ENCODE results near the gene NF1. TPM values are rescaled to one million over a fixed set of nuclear protein-coding genes. Genes with fewer than 3 reads are reported as not detected.

The NF1 gene
- total RNA-seq, 5 donors from 2014 or later (not counting 1 experiment from before 2014, with no cell fraction given) = 30.8 to 32.6 (median 31.8) TPM

DNA sequence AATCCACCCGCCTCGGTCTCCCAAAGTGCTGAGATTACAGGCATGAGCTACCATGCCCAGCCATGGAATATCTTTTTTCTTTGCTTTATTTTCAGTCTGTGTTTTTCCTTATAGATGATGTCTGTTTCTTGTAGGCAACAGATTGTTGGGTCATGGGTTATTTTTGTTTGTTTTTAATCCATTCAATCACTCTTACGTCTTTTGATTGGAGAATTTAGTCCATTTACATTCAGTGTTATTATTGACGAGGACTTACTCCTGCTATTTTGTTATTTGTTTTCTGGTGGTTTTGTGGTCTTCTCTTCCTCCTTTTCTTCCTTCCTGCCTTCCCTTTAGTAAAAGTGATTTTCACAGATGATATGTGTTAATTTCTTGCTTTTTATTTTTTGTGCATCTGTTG, 146.3 kb downstream of the NF1 start:
- H3K4me3 Mint-ChIP-seq = no peak overlapping the region

DNA sequence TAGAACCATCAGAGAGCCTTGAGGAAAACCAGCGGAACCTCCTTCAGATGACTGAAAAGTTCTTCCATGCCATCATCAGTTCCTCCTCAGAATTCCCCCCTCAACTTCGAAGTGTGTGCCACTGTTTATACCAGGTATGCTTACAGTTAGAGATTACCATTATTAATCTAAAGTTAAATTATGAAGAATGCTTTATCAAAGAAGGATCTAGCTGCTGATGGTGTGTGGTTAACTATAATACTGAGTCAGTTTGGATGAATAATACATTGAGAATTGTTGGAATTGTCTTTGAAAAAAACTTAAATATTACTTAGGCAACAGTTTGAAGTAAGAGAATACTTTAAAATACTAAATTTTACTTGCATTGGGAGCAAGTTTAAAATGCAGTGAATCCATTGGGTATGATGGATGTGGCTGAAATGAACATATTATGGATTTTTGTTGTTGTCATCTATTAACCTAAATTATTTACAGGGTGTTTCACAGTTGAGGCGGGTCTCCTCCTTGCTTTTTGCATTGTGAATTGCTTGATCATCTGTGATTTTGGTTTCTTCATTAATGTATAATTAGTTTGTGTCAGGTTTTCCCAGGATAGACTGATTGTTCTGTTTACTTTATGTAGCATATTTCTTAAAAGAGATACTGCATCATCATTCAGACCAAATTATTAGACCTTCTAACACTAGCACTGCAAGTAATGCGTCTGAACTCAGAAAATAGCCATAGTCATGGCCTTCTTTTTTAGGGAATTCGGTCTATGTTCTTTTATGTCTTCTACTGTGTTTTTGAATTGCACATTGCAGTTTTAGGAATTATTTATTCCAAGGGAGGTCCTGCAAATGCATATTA, 154.4 kb downstream of the NF1 start:
- Histone ChIP-seq H3K4me3 (ENCODE audit: control insufficient read depth in 1 of 2, extremely low read depth in 1 of 2, low read length in 1 of 2) (no peak overlapping the region), H3K27me3 (replicated peaks in 1 of 2; ENCODE audit: control insufficient read depth in 2 of 2, extremely low read depth in 1 of 2, insufficient read depth in 2 of 2, low read length in 1 of 2) (no peaks in the 10 kb centered on the region), H3K4me1 (ENCODE audit: control insufficient read depth in 1 of 2, extremely low read depth in 1 of 2, insufficient read depth in 2 of 2, low read length in 2 of 2) (no peaks in the 10 kb centered on the region), H3K36me3 (ENCODE audit: control insufficient read depth in 2 of 2, extremely low read depth in 1 of 2, insufficient read depth in 1 of 2, low read length in 1 of 2) (no peaks in the 10 kb centered on the region), H3K27ac (ENCODE audit: low read length) (no peak overlapping the region), H3K9me3 (no peaks in the 10 kb centered on the region)
- ChIA-PET POLR2A (interaction anchor here in 1 of 2 donors (0.6 kb wide), 1 partner anchor 1515 kb away, joined by 3 read pairs; no protein-coding TSS in a partner anchor), CTCF (no interaction called here)
- Mint-ChIP-seq H3K27ac (no peak overlapping the region), H3K4me1 (peaks cover 0 to 4% (median 3%) of the 10 kb centered on the region in 3 donors), H3K36me3 (peaks cover 29% of the 10 kb centered on the region), H3K4me3 (no peak overlapping the region), H3K9me3 (no peaks in the 10 kb centered on the region), H3K27me3 (no peaks in the 10 kb centered on the region)
- WGBS (ENCODE audit: insufficient coverage) = no CpG with 5 or more reads among the region's 5 CpGs
- ATAC-seq (replicated peaks in 1 of 4) = no peak
- DNase-seq = no peak

More for the DNA sequence above, 146.3 kb downstream of the NF1 start:
- H3K4me1 ChIP-seq (ENCODE audit: control insufficient read depth in 1 of 2, extremely low read depth in 1 of 2, insufficient read depth in 2 of 2, low read length in 2 of 2) = no peaks in the 10 kb centered on the region
- Mint-ChIP-seq H3K9me3 (peaks cover 0 to 3% (median 0%) of the 10 kb centered on the region in 3 donors), H3K27ac (no peak overlapping the region), H3K36me3 (peaks cover 46% of the 10 kb centered on the region), H3K4me1 (peaks cover 7 to 18% (median 10%) of the 10 kb centered on the region in 3 donors), H3K27me3 (no peaks in the 10 kb centered on the region)
- CTCF ChIA-PET = interaction anchor here in 1 of 2 donors (0.6 kb wide), 1 partner anchor 20 kb away, joined by 3 read pairs; no protein-coding TSS in a partner anchor
- no peak overlapping the region for H3K4me3 ChIP-seq (ENCODE audit: control insufficient read depth in 1 of 2, extremely low read depth in 1 of 2, low read length in 1 of 2)
- DNase-seq = no peak
- no CpG with 5 or more reads among the region's 4 CpGs for WGBS (ENCODE audit: insufficient coverage)
- POLR2A ChIA-PET = no interaction called here
- ATAC-seq (replicated peaks in 1 of 4) = no peak
- no peaks in the 10 kb centered on the region for H3K9me3 ChIP-seq
- H3K27me3 ChIP-seq (replicated peaks in 1 of 2; ENCODE audit: control insufficient read depth in 2 of 2, extremely low read depth in 1 of 2, insufficient read depth in 2 of 2, low read length in 1 of 2) = no peaks in the 10 kb centered on the region
- peaks cover 0 to 11% of the 10 kb centered on the region in 2 donors for H3K36me3 ChIP-seq (ENCODE audit: control insufficient read depth in 2 of 2, extremely low read depth in 1 of 2, insufficient read depth in 1 of 2, low read length in 1 of 2)
- no peak overlapping the region for H3K27ac ChIP-seq (ENCODE audit: low read length)

DNA sequence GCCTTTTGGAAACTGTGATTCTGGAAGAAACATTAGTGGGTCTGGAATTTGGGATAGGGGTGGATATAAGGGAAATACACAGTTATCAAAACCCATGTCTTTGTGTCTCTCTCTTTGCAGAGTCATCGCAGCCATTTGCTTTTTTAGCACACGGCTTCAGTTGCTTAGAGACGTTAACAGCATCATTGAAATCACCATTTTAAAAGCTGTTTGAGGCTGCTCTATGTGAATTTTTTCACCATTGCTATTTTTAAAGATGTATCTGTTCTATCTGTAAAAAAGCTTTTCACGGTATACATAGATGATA, 155.0 kb downstream of the NF1 start:
- POLR2A ChIA-PET = interaction anchor here in 1 of 2 donors (0.7 kb wide), 1 partner anchor 62 kb away, joined by 3 read pairs; no protein-coding TSS in a partner anchor

DNA sequence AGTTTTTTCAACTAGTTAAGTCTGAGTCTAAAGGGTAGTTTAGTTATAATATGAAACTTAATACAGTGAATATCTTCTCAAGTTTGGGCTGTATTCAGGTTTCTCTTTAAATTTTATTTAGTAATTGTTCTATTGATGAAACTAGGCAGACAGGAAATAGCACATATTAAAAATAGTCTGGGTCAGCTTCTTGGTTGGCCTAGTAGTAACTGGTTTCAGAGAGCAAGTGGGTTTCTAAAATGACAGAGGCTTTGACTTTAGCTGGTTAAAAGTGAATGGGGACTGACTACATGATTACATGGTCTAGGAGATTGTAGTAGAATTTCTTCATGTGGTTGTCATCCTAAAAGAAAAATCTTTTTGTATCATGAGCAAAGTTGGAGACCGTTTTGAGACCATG, 155.5 kb downstream of the NF1 start:
- H3K4me3 ChIP-seq (ENCODE audit: control insufficient read depth in 1 of 2, extremely low read depth in 1 of 2, low read length in 1 of 2) = no peak overlapping the region
- H3K4me1 ChIP-seq (ENCODE audit: control insufficient read depth in 1 of 2, extremely low read depth in 1 of 2, insufficient read depth in 2 of 2, low read length in 2 of 2) = no peaks in the 10 kb centered on the region
- CTCF ChIA-PET = interaction anchor here in 1 of 2 donors (0.7 kb wide), 1 partner anchor 259 kb away, joined by 3 read pairs; no protein-coding TSS in a partner anchor
- no peaks in the 10 kb centered on the region for H3K36me3 ChIP-seq (ENCODE audit: control insufficient read depth in 2 of 2, extremely low read depth in 1 of 2, insufficient read depth in 1 of 2, low read length in 1 of 2)
- H3K27me3 ChIP-seq (replicated peaks in 1 of 2; ENCODE audit: control insufficient read depth in 2 of 2, extremely low read depth in 1 of 2, insufficient read depth in 2 of 2, low read length in 1 of 2) = no peaks in the 10 kb centered on the region
- Mint-ChIP-seq H3K27me3 (no peaks in the 10 kb centered on the region), H3K36me3 (peaks cover 21% of the 10 kb centered on the region), H3K27ac (no peak overlapping the region), H3K4me3 (no peak overlapping the region), H3K4me1 (peaks cover 0 to 4% (median 3%) of the 10 kb centered on the region in 3 donors), H3K9me3 (no peaks in the 10 kb centered on the region)
- no peaks in the 10 kb centered on the region for H3K9me3 ChIP-seq
- POLR2A ChIA-PET = interaction anchor here in 1 of 2 donors (0.7 kb wide), 1 partner anchor 61 kb away, joined by 3 read pairs; no protein-coding TSS in a partner anchor
- ATAC-seq (replicated peaks in 1 of 4) (no peak), DNase-seq (no peak)
- WGBS (ENCODE audit: insufficient coverage) = no CpG with 5 or more reads among the region's 1 CpG
- H3K27ac ChIP-seq (ENCODE audit: low read length) = no peak overlapping the region

More for the DNA sequence above, 155.0 kb downstream of the NF1 start:
- WGBS (ENCODE audit: insufficient coverage) = no CpG with 5 or more reads among the region's 4 CpGs
- DNase-seq (no peak), ATAC-seq (replicated peaks in 1 of 4) (no peak)
- no peak overlapping the region for H3K27ac Mint-ChIP-seq
- H3K9me3 Mint-ChIP-seq = no peaks in the 10 kb centered on the region
- CTCF ChIA-PET = no interaction called here
- peaks cover 0 to 4% (median 3%) of the 10 kb centered on the region in 3 donors for H3K4me1 Mint-ChIP-seq
- Histone ChIP-seq H3K27ac (ENCODE audit: low read length) (no peak overlapping the region), H3K4me1 (ENCODE audit: control insufficient read depth in 1 of 2, extremely low read depth in 1 of 2, insufficient read depth in 2 of 2, low read length in 2 of 2) (no peaks in the 10 kb centered on the region), H3K27me3 (replicated peaks in 1 of 2; ENCODE audit: control insufficient read depth in 2 of 2, extremely low read depth in 1 of 2, insufficient read depth in 2 of 2, low read length in 1 of 2) (no peaks in the 10 kb centered on the region), H3K36me3 (ENCODE audit: control insufficient read depth in 2 of 2, extremely low read depth in 1 of 2, insufficient read depth in 1 of 2, low read length in 1 of 2) (no peaks in the 10 kb centered on the region), H3K4me3 (ENCODE audit: control insufficient read depth in 1 of 2, extremely low read depth in 1 of 2, low read length in 1 of 2) (no peak overlapping the region), H3K9me3 (no peaks in the 10 kb centered on the region)
- H3K36me3 Mint-ChIP-seq = peaks cover 24% of the 10 kb centered on the region
- no peak overlapping the region for H3K4me3 Mint-ChIP-seq
- H3K27me3 Mint-ChIP-seq = no peaks in the 10 kb centered on the region

DNA sequence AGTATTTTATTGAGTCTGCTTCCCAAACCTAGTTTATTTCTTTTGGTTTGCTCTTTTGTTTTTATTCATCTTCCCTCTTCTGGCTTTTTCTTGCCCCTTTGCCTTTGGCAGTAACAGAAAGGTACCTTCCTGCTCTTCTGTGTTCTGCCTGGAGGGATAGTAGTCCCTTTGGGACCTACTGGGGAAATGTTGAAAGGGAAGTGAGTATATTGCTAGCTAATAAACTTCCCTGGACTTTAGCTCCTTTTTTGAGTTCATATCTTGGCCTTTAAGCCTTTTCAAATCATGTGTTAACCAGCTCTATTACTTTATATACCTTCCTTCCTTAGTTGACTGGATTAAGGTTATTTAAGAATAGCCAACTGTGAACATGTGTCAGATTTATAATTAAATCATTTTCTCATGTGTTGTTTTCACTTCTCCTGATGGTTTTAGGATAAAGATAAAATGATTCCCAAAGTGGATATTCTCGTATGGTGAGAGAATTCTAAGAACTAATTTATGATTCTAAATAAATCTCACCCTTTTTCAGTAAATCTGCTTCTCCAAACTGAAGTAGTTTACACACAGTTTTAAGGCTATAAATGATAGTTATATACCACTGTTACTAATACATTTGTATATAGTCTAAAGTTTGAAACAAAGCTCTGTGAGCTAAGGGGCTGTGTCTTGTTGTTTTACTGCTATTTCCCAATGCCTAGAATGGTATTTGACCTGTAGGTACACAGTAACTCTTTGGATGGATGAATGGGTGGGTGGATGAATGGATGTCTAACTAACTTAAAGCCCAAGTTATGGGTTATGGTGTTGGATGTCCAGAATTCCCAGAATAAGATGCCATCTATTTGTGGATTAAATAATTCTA, 156.6 kb downstream of the NF1 start:
- H3K27ac ChIP-seq (ENCODE audit: low read length) = no peak overlapping the region

DNA sequence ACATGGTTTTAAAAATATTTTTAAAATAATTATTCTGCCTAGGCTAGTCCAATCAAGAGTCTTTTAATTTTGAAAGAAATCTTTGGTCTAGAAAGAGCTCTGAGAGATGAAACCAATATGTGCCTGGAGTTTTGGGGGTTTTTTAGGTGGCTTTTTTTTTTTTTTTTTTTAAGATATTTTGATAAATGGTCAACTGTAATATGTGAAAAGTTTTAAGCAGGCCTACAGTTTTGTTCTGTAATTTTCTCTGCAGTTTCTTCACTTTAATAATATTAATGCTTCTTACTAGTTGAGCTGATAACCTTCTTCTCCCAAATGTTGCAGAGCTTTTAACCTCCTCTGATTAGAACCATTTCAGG, 157.2 kb downstream of the NF1 start:
- Histone ChIP-seq H3K36me3 (ENCODE audit: control insufficient read depth in 2 of 2, extremely low read depth in 1 of 2, insufficient read depth in 1 of 2, low read length in 1 of 2) (no peaks in the 10 kb centered on the region), H3K4me3 (ENCODE audit: control insufficient read depth in 1 of 2, extremely low read depth in 1 of 2, low read length in 1 of 2) (no peak overlapping the region), H3K4me1 (ENCODE audit: control insufficient read depth in 1 of 2, extremely low read depth in 1 of 2, insufficient read depth in 2 of 2, low read length in 2 of 2) (no peaks in the 10 kb centered on the region), H3K9me3 (no peaks in the 10 kb centered on the region), H3K27ac (ENCODE audit: low read length) (no peak overlapping the region), H3K27me3 (replicated peaks in 1 of 2; ENCODE audit: control insufficient read depth in 2 of 2, extremely low read depth in 1 of 2, insufficient read depth in 2 of 2, low read length in 1 of 2) (no peaks in the 10 kb centered on the region)
- H3K36me3 Mint-ChIP-seq = peaks cover 13% of the 10 kb centered on the region
- peaks cover 0 to 4% (median 3%) of the 10 kb centered on the region in 3 donors for H3K4me1 Mint-ChIP-seq
- no peaks in the 10 kb centered on the region for H3K9me3 Mint-ChIP-seq
- H3K27me3 Mint-ChIP-seq = no peaks in the 10 kb centered on the region
- H3K27ac Mint-ChIP-seq = no peak overlapping the region
- ChIA-PET CTCF (interaction anchor here (0.6 kb wide), 2 partner anchors 123 to 507 kb away, joined by 3 to 7 read pairs; no protein-coding TSS in a partner anchor), POLR2A (no interaction called here)
- no peak for DNase-seq
- ATAC-seq (replicated peaks in 1 of 4) = no peak
- H3K4me3 Mint-ChIP-seq = no peak overlapping the region

More for the DNA sequence above, 156.6 kb downstream of the NF1 start:
- Mint-ChIP-seq H3K36me3 (peaks cover 13% of the 10 kb centered on the region), H3K9me3 (no peaks in the 10 kb centered on the region), H3K27ac (no peak overlapping the region), H3K4me3 (no peak overlapping the region), H3K4me1 (peaks cover 0 to 4% (median 3%) of the 10 kb centered on the region in 3 donors), H3K27me3 (no peaks in the 10 kb centered on the region)
- DNase-seq (no peak), ATAC-seq (replicated peaks in 1 of 4) (no peak)
- no CpG with 5 or more reads among the region's 1 CpG for WGBS (ENCODE audit: insufficient coverage)
- POLR2A ChIA-PET = interaction anchor here (0.5 to 0.6 kb wide), 2 partner anchors 63 to 233 kb away, joined by 3 to 4 read pairs; partner anchors contain the start of gene EVI2B (in 1 of the 2)
- H3K9me3 ChIP-seq = no peaks in the 10 kb centered on the region
- H3K36me3 ChIP-seq (ENCODE audit: control insufficient read depth in 2 of 2, extremely low read depth in 1 of 2, insufficient read depth in 1 of 2, low read length in 1 of 2) = no peaks in the 10 kb centered on the region
- no peak overlapping the region for H3K4me3 ChIP-seq (ENCODE audit: control insufficient read depth in 1 of 2, extremely low read depth in 1 of 2, low read length in 1 of 2)
- H3K27me3 ChIP-seq (replicated peaks in 1 of 2; ENCODE audit: control insufficient read depth in 2 of 2, extremely low read depth in 1 of 2, insufficient read depth in 2 of 2, low read length in 1 of 2) = no peaks in the 10 kb centered on the region
- no peaks in the 10 kb centered on the region for H3K4me1 ChIP-seq (ENCODE audit: control insufficient read depth in 1 of 2, extremely low read depth in 1 of 2, insufficient read depth in 2 of 2, low read length in 2 of 2)
- CTCF ChIA-PET = interaction anchor here in 1 of 2 donors (0.6 kb wide), 2 partner anchors 123 to 268 kb away, joined by 3 to 7 read pairs; no protein-coding TSS in a partner anchor
